Stimulated activated CD4-positive, alpha-beta T cell treated with anti-CD3 and anti-CD28 coated beads, Interleukin-4, amount 100 ng/mL, for 24 hours (primary cell): ENCODE data around the gene KCNMA1.
A peak's percentile ranks its signal among the peaks of the same experiment; 100 is the strongest.

ENCODE experiments used
- DNase-seq: peaks from one replicate; pipeline ENCODE4 v3.0.0-alpha.2; 2020

The KCNMA1 gene

DNA sequence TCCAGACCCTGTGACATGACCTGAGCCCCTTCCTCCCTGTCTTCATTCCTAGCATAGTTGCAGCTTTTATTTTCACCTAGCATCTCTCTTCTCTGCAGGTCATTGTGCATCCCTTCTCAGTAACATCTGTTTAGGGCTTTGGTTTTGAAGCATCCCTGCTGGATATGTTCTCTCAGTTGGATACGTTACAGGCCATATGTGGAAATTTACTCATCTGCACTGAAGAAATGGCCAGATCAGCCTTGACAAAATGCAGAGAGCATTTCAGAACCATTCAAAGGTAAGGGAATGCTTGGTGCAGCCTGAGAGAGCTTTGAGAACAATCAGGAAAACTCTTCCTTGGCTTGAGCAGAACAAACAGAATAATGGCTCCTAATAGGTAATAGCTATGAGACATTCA is 647.0 kb downstream of the KCNMA1 start:
- DNase-seq: no peak

DNA sequence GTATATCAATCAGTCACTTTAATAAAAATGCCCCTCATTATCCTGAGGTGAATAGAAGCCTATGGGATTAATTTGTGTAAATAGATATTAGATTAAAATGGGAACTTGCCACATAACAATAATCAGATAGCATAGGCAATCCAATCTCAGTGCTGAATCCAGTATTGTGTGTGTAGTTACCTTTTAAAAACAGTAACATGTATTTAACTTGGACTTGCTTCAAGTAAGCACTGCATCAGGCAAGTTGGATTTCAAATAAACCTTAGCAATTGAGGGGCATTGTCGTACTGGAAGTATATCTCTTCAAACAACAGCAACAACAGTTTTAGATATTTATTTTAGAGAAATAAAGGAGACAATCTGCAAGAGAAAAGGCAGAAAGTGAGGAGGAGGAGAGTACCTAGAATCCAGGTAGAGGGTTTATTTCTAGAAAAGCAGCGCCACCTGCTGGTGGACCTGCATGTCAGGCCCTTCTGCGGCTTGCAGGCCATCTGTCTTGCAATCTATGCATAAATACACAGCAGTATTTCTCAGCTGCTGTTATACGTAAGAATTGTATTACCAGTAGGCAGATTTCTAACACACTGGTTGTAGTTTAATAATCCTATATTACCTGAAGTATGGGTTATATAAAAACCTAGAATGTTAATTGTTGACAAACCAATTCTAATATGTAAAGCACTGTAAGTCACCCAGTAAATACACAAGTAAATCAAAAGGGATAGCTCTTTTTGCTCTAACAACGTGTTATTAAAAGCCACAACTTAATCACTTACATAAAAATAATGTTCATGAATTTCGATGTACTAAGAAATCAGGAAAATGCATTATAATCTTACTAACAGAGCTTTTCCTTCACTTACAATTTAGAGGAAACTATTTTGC is 652.8 kb downstream of the KCNMA1 start:
- DNase-seq: peak; percentile 59

DNA sequence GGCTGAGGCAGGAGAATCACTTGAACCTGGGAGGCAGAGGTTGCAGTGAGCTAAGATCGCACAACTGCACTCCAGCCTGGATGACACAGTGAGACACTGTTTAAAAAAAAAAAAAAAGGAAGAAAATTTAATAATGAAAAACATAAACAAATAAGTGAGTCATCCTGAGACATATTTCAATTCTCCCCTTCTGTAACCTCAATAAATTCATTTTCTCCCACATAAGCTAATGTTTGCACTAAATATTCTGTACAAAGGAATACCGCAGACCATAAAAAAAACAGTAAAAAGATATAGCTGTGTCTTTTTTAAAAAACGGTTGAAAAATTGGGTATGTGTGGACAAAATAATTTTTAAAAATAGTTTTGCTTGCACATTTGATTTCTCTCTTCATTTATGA is 654.0 kb downstream of the KCNMA1 start:
- no peak for DNase-seq

DNA sequence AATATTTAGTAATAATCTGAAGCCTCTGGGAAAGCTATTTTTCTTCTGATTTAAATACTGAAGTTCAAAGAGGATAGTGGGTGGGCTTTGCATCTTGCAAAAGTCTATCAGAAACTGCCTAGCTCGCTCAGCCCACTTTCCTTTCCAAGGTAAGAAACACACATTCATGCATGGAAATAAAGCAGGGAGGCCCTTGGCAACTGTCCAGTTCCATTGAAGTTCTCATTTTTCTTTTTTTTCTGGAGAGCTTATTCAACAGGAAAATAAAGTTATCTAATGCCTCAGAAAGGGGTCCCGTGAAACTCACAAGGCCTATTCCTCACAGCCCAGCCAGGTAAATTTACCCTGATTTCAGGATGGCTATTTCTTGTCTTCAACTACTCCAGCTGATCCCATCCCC is 654.9 kb downstream of the KCNMA1 start:
- DNase-seq: no peak

DNA sequence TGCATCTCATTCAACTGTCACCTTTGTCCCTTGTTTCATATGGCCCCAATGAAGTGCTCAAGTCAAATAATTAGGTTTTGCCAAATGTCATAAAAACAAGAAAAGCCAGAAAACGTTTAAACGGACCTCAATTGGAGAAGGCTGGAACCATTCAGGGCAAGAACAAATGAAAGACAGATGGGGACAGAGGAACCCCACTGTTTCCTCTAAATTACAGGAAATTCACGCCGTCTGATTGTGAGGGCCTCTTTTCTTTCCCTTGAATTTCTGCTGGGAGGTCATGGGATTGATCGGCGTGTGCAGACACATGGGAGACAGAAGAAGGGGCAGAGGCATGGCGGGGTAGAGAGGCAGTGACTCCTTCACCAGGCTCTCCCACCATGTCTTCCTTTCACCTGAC is 656.4 kb downstream of the KCNMA1 start:
- DNase-seq: no peak

DNA sequence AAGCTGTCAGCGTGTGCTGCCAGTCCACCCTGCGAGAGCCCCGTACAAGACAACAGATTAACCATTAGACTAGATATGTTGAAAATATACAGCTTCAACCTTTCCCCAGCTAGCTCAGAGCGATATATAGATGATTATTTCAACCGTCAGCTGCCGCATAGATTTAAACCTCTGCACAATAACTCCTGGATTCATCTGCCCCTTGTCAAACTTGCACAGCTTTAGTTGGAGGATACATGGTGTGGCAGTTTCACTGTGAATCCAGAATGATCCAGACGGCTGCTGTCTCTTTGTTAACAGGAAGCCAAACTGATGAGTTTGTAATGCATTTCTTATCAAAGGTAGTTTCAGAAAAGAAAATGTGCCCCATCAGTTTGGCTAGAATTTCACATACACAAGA is 659.7 kb downstream of the KCNMA1 start:
- DNase-seq: no peak

DNA sequence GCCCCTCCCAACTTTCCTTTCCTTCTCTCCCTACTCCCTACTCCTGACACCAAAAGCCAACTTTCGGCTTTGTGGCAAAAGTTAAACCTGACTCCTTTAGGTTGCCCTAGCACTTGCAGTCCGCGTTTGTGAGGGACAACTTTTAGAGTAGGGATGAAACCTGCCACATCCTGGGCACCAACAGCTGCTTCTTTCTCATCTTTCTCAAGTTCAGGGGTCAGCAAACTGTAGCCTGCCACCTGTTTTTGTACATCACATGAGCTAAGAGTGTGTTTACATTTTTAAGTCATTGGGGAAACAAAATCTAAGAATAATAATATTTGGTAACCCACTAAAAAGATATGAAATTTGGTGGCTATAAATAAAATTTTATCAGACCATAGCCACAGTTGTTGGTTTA is 660.6 kb downstream of the KCNMA1 start:
- no peak for DNase-seq

DNA sequence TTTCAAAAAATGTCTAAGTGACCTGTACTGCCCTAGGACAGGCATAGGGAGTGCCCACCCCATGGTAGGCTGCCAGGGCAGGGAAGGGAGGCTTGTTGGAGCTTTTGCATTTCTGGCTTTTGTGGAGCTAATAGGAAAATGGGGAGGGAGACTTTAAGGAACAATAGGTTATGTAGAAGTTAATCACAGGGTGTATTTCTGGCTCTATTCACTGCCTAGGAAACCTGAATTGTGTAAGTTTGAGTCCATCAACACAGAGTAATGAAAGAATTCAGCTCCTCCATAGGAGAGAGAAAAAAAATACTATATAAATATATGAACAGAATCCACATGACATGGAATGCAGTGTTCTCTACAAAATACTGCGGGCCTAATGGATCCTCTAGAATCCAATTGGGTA is 661.5 kb downstream of the KCNMA1 start:
- DNase-seq: no peak

DNA sequence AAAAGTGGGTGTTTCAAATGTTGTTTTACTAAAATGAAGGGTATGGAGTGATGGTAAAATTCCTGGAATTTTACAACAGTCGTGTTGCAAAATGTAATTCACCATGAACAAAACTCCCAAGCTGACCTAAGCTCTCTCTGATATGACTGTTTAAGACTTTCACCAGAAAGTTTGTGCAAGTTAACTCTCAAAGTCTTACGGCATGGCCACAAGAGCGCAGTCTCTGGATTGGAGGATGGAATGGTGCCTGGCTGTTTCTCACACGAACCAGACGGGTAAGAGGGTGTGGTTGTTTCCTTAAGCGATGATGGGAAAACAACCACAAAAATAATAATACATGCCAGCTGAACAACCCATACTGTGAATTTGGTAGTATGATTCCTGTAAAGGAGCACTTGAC is 662.5 kb downstream of the KCNMA1 start:
- DNase-seq: no peak

DNA sequence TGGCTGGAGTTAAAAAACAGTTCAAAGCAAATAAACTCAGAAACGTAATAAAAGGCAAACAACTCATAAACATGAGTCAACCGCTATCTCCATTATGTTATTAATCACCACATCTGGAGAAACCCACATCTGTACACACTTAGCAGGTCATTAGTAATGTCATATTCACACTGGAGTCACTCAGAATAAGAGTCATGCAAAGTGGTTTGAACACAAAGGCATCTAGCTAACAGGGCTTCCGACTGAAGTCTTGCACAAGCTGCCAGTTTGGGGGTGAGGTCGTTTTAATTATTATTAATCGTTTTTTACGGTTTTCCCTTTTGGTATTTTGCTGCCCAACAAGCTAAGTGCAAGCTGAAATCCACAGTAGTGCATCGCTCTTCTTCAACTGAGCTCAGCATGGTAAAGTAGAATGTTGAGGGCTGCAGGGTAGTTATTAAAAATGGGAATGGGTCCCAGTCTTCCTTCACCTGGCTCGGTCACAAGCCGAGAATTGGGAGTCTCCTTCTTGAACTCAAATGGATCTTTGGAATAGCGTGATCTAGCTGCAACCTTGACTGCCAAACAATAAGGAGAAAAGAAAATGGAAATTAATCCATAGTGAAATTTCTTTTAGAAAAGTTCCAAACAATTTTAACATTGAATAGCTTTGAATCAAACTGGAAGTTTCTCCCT is 663.5 kb downstream of the KCNMA1 start:
- DNase-seq: no peak

DNA sequence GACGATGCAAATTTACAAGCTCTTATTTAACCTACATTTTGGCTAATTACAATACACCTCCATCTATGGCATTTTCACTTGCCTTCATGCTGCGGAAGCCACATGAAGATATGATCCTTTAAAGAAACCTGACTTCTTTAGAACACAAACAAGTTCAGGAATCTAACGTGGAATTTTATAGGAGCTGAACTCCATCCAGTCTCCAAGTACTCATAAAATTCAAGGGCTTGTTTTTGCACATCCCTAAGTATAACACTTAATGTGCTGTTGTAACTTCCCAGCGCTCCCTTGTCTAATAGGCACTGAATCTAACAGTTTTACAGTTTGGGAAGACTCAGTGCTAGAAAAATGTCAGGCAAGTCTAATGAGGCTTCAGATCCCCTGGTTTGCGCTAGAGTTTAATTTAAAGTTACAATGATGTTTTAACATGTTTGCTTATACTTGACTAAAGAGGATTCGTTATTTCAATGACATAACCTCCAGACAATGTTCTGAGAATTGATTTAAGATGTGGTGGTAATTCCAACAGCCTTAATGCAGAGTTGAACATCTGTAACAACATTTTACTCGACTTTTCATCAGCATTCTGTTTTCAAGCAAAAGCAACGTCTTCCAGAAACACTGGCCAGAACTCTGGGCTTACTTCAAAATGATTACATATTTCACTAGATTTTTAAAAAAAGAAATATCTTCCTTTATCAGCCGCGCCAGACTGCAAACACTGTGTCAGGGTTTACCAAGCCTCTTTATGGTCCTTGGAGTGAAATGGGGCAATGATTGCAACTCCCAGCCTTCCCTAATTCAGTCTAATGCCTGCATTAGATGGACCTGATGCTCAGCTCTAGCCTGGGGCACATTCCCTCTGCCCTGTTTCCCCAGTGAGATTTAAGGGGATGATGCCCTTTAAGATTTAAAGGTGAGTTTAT is 664.3 kb downstream of the KCNMA1 start:
- DNase-seq: no peak

DNA sequence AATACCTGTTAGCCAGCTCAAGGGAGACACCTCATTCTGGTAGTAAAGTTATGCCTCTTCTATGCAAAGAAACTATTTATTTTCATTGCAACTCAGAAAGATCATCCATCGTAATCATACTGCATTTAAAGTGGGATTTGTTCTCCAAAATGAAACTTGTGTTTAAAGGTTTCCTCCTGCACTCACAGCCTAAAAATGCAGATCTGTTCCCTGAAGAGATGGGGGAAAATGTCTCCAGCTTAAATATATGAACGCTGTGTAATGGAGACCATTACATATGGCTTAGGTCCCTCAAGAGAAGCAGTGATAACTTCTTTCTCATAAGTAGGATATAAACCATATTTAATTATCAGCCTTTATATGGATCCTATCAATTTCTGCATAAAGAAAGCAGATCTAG is 665.1 kb downstream of the KCNMA1 start:
- DNase-seq: no peak

DNA sequence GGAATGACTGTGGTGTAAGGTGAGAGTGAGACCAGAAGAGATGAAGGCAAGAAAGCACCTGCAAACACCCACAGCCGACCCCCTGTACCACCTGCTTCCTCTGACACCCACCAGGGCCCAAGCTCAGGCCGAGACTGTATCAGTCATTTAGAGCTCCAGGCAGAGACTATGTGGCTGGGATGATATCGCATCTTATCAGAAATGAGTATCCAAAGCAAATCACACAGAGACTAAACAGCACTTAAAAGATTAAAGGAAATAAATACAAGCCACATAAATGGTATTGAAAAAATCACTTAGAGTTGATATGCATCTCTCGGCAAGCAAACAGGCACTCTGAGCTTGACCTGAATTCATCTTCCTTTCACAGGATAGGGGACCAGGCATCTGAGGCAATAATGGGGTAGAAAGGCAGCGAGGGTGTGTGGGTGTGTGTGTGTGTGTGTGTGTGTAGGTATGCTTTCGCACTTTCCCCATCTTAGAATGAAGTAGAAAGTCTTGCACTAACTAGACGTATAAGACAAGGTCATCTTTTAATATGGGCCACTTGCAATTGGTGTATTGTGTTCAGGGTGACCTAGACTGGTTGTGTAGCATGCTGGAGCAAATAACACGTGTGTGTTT is 665.9 kb downstream of the KCNMA1 start:
- DNase-seq: no peak

DNA sequence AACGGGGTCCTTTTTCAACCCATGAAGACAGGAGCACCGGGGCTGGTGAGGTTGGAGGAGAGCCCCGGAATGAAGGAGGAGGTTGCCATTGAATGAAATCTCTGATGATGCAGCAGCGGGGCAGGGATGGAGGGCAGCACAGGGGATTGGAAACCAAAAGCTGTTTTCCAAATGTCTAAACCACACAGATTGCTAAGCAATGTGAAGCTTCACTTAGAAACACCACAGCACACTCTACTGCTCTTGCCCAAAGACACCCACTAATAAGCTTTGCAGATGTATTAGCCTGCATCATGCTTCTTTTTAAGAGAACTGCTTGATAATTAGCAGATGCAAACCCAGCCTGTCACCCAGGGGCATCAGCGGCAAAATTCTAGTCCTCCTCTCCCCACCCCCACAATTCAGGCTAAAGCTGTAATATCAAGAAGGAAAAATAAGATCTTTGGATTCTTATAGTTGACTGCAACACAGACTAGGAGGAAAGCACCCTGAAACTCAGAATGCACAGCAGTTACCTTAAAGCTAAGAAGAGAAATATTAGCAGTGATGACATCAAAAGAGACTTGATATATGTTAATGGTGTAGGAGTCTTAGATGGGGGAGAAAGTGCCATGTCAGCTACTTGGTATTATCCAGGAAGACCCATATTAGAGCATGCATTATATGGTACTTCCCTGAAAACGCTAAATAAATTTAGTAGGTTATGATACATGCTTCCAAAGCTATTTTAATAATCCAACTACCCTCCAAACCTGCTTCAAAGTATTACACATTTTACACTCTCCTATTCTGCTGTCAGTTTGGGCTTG is 666.7 kb downstream of the KCNMA1 start:
- no peak for DNase-seq

DNA sequence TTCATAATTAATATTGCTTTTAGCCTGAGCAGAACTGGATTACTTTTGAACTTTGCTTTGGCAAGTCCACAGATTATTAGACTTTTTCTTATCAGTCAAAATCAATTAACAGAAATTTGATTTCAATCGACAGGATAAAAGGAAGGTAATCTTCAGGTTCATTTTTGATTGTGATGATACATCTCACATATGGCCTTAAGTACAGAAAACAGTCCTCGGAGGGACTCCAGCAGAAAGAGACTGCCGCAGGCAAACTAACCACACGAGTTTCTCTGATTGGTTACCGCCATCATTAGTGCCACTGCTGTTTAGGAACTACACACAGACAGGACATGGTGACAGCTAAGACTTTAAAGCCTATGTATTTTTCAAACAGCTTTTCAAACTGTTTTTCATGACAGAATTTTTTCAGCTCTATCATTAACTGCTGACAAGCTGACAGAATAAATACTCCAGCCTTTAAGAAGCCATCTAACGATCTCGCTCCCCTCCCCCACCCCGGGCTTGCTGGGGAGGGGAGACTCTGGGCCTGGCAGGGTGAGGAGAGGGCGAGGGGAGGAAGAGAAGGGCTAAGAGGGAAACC is 668.2 kb downstream of the KCNMA1 start:
- no peak for DNase-seq

DNA sequence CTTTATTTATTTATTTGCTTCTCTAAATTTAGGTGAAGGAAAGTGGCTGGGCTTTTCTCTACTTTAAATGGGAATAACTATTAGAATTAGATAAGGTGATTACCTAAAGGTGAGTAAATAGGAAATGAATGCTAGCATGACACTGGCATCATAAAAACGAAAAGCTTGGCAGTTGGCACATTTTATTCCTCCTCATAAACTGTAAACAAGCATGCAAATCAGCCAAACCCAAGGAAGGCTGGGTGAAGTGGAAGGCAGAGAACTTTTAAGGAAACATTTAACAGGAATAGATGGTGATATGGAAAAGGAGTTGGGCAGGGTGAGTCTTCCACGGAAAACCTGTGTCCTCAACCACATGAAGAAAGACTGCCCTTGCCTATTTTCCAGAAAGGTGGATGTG is 669.1 kb downstream of the KCNMA1 start:
- DNase-seq: no peak

DNA sequence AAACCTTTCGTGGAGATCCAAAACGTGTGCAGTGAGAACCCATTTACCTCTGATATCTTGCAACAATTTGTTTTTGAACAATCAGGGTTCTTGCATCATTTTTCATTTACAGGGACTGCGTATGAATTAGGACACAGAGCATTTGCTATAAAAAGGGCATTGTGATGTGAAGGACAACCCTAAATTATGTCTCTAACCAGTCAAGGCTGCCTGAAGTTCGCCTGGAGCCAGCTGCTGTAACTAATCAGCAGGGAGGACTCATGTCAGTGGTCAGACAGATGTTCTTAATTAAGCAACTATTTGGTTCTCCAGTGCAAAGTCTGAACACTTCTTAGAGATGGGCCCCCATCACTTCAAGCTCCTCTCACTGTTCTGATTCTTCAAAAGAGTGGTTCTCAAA is 674.8 kb downstream of the KCNMA1 start:
- no peak for DNase-seq

DNA sequence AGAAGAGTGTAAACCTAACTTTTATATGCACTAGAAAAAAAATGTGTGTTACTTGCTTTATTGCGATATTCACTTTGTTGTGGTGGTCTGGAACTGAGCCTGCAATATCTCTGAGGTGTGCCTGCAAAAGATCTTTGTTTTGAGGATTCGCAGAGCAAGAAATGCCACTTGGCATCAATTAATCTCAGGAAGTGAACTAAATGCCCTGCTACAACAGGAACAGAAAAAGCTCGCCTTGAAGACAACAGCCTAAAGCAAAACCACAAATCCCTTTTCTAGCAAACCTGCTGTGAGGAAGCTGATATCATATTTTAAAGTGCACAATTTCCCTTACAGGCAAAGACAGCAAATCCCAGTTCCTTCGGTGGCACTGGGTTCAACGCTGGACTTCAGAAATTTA is 675.8 kb downstream of the KCNMA1 start:
- DNase-seq: no peak

DNA sequence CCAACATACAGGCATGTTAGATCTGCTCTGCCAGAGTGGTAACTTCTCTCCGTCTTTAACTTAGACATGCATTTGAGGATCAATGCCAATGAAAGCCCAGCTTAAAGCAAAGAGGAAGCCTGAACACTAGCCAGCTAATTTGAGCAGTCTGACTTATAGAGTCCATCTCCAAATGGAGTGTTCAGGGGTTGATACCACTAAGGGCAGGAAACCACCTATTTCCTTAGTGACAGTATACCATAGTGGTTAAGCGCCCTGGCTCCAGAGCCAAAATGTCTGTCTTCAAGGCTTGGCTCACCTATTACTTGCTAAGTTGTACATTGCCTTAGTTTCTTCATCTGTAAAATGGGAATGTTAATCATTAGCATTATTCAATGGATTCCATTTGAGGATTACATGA is 678.5 kb downstream of the KCNMA1 start:
- no peak for DNase-seq

DNA sequence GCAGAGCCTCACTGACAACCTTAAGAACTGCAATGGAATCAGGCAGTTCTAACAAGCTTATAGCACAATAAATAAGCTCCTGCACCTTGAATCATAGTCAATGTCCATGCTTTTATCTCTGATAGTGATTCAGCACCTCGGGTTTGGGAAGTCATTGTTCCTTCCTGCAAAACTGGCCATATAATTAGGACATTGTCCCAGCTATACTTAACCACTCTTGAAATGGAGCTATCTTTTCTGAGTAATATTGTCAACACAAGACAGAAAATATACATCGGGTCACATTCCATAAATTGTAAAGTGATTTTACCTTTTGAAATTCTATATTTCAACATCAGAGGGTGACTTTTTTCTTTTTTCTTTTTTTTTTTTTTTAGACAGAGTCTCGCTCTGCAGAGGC is 682.8 kb downstream of the KCNMA1 start:
- no peak for DNase-seq

DNA sequence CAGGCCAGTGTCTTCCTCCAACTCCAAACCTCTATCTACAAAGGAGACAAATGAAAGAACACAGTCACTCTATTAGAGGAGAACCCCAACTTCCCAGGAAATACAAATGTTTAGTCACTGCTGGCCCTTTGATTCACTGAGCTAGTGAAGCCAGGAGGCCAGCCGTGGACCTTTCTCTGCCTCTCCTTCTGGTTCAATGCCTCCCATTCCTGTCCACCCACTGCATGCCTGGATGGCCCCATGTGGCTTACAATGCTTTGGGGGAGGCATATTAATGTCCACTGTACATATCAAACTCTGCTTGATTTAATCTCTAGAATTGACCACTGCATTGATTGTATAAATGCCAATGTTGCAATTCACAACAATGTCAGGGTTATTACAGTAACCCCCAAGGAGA is 687.3 kb downstream of the KCNMA1 start:
- DNase-seq: no peak

DNA sequence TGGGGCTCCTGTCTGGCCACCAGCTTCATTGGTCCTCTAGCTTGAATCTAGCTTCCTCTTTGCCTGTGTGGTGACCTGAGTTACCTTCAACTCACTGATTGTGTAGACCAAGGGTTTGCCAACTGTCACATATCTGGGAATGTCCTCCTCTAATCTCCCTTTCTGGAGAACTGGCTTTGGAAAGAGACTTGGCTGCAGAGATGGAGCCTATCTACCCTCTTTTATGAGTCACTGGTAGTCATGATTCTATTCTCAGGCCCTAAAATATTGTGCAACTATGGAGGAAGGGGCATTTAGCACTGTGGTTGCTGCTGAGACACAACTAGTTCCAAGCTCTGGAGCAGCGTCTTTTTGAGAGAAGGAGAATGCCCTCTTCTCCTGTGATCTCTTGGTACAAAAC is 691.3 kb downstream of the KCNMA1 start:
- DNase-seq: no peak
